OCI-LY7 (cell line): Measurements from ENCODE around the gene TMCC1. TPM values are rescaled to one million over a fixed set of nuclear protein-coding genes. Genes with fewer than 3 reads are reported as not detected.

Source experiments
- BruUV-seq: library from RNA; stranded (reverse); fragments of 400-500 nt; replicated peaks from 2 replicates; lab custom pipeline; 2021; lab: Mats Ljungman, UMichigan
- CTCF ChIA-PET: fragments of 300-600 bp; sonication (Branson Sonifier 250); formaldehyde crosslinking; loops from one replicate; lab custom pipeline; 2022; ENCODE audit warnings: antibody characterized with exemption; ENCODE audit not compliant: unreplicated experiment; lab: Charles Lee
- POLR2A ChIA-PET: fragments of 300-600 bp; sonication (Branson Sonifier 250); formaldehyde crosslinking; loops from one replicate; lab custom pipeline; 2022; ENCODE audit warnings: antibody characterized with exemption; lab: Charles Lee
- DNase-seq: peaks from one replicate; pipeline ENCODE4 v3.0.0-alpha.2; 2015; ENCODE audit warnings: low spot score
- H2AFZ ChIP-seq: fragments of 200-600 bp; sonication (generic), shearing (Covaris generic); 2 replicates; pipeline ENCODE4 v1.6.1; 2014; ENCODE audit warnings: mild to moderate bottlenecking, antibody characterized with exemption, low read length, moderate library complexity
- H3K27ac ChIP-seq: fragments of 200-600 bp; sonication (generic); 2 replicates; pipeline ENCODE4 v1.5.1; 2014; ENCODE audit warnings: mixed run types, low read depth, mild to moderate bottlenecking, moderate library complexity, low read length, inconsistent platforms; ENCODE audit not compliant: poor library complexity, severe bottlenecking
- H3K36me3 ChIP-seq: fragments of 200-600 bp; sonication (generic); 2 replicates; pipeline ENCODE4 v1.6.1; 2014; ENCODE audit warnings: mild to moderate bottlenecking, antibody characterized with exemption, low read length, moderate library complexity, mixed read lengths; ENCODE audit not compliant: insufficient read depth
- H3K4me1 ChIP-seq: fragments of 200-600 bp; sonication (generic); 2 replicates; pipeline ENCODE4 v1.5.1; 2014; ENCODE audit warnings: mild to moderate bottlenecking, low read length; ENCODE audit not compliant: insufficient read depth, poor library complexity, severe bottlenecking
- H3K4me2 ChIP-seq: fragments of 200-600 bp; sonication (generic); 2 replicates; pipeline ENCODE4 v1.6.1; 2014; ENCODE audit warnings: mild to moderate bottlenecking, low read length
- H3K4me3 ChIP-seq: fragments of 200-600 bp; sonication (generic); 2 replicates; pipeline ENCODE4 v1.5.1; 2014; ENCODE audit warnings: mild to moderate bottlenecking, low read depth, low read length; ENCODE audit not compliant: poor library complexity, severe bottlenecking
- H3K79me2 ChIP-seq: fragments of 200-600 bp; sonication (generic); 2 replicates; pipeline ENCODE4 v1.6.1; 2016; ENCODE audit warnings: low read depth, mild to moderate bottlenecking, low read length, moderate library complexity, mixed read lengths; ENCODE audit not compliant: insufficient read depth
- H3K9me2 ChIP-seq: fragments of 200-600 bp; sonication (generic); 2 replicates; pipeline ENCODE4 v1.6.1; 2016; ENCODE audit warnings: mild to moderate bottlenecking, low read length, mixed read lengths; ENCODE audit not compliant: insufficient read depth
- H3K9me3 ChIP-seq: fragments of 200-600 bp; sonication (generic); 2 replicates; pipeline ENCODE4 v1.6.1; 2014; ENCODE audit warnings: mild to moderate bottlenecking, mixed run types, low read length, mixed read lengths
- H4K20me1 ChIP-seq: fragments of 200-600 bp; sonication (generic); 2 replicates; pipeline ENCODE4 v1.6.1; 2014; ENCODE audit warnings: mild to moderate bottlenecking, antibody characterized with exemption, low read length, moderate library complexity, mixed read lengths; ENCODE audit not compliant: insufficient read depth
- EZH2phosphoT487 ChIP-seq: fragments of 200-600 bp; sonication (generic); IDR thresholded peaks from 2 replicates; pipeline ENCODE4 v1.6.1; 2018; ENCODE audit warnings: low read depth, borderline replicate concordance, mild to moderate bottlenecking, mixed run types, antibody characterized with exemption, low read length, moderate library complexity, mixed read lengths
- intact Hi-C: fragments of 100-400 bp; cut with micrococcal nuclease; formaldehyde crosslinking; loops from one replicate; pipeline ENCODE4 v1.10.0; 2022; ENCODE audit not compliant: unreplicated experiment
- total RNA-seq, 2 experiments: library from RNA; depleted of rRNA in 1 of 2; stranded (reverse); fragments of >200 nt in 1 of 2; shearing (Covaris generic) in 1 of 2; gene quantifications; 2 replicates each; pipeline ENCODE4 v1.2.3, GENCODE V29; 2014 to 2022
- TF ChIP-seq, protein P1 (sequence below): fragments of 200-600 bp; sonication (generic); conservative IDR thresholded peaks from 2 replicates; pipeline ENCODE4 v1.5.1; 2014; ENCODE audit warnings: mild to moderate bottlenecking, antibody characterized with exemption, low read length, moderate library complexity, mixed read lengths

Gene TMCC1
- total RNA-seq, 2 experiments from 2014 or later: 31.7 to 38.8 TPM

DNA sequence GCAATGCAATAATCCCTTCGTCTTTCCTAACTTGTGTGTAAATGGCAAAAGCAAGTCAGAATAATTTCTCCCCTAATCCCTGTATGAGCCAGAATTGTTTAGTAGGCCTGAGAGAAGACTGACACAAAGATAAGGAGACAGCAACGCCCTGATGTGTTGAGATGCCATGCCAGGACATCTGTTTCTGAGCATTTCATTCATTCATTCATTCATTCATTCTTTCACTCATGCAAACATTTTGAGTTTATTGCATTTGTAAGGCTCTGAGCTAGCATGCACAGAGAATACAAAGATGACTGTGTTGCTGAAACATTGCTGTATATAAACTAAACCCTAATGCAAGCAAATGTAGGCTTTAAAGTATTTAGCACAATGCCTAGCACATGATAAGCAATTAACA lies 127.4 kb downstream of the TMCC1 start:
- BruUV-seq: no TSS peak
- Histone ChIP-seq H3K9me2 (no peaks in the 10 kb centered on the region), H3K4me3 (no peak overlapping the region), H3K4me1 (no peaks in the 10 kb centered on the region), H3K36me3 (no peaks in the 10 kb centered on the region), H3K4me2 (no peak overlapping the region), H4K20me1 (peaks cover 5% of the 10 kb centered on the region; the same call in 1 of the 2 replicates), H2AFZ (no peak overlapping the region), H3K9me3 (no peaks in the 10 kb centered on the region), H3K79me2 (no peaks in the 10 kb centered on the region), H3K27ac (no peak overlapping the region)
- intact Hi-C loops: no loop called here
- ChIA-PET CTCF (no interaction called here), POLR2A (interaction anchor here (0.6 to 1.0 kb wide), 6 partner anchors 16 to 1034 kb away, joined by 3 to 5 read pairs (median 4); no protein-coding TSS in a partner anchor)
- TF ChIP-seq, protein P1, sequence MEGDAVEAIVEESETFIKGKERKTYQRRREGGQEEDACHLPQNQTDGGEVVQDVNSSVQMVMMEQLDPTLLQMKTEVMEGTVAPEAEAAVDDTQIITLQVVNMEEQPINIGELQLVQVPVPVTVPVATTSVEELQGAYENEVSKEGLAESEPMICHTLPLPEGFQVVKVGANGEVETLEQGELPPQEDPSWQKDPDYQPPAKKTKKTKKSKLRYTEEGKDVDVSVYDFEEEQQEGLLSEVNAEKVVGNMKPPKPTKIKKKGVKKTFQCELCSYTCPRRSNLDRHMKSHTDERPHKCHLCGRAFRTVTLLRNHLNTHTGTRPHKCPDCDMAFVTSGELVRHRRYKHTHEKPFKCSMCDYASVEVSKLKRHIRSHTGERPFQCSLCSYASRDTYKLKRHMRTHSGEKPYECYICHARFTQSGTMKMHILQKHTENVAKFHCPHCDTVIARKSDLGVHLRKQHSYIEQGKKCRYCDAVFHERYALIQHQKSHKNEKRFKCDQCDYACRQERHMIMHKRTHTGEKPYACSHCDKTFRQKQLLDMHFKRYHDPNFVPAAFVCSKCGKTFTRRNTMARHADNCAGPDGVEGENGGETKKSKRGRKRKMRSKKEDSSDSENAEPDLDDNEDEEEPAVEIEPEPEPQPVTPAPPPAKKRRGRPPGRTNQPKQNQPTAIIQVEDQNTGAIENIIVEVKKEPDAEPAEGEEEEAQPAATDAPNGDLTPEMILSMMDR: no peak
- TF ChIP-seq EZH2phosphoT487: no peak
- DNase-seq: no peak

DNA sequence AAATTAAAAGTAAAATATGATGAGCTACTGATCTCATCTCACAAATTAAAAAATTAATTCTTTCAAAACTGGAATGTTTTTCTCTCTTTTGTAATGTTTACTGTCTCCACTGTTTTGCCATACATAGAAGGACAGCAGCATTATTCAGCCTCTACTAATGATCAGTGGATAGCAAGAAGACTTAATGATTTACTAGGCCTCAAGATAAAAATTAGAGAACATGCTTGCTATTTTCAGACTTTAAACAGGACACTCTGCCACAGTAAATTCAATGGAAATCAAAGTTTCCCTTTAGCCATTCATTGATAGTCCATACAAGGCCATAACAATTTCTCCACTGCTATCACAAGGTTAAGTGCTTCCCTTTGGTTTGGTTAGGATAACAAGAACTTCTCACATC lies 129.4 kb downstream of the TMCC1 start:
- Histone ChIP-seq H3K27ac (no peak overlapping the region), H3K4me1 (no peaks in the 10 kb centered on the region), H3K9me2 (no peaks in the 10 kb centered on the region), H2AFZ (no peak overlapping the region), H3K9me3 (no peaks in the 10 kb centered on the region), H4K20me1 (peaks cover 5% of the 10 kb centered on the region; the same call in 1 of the 2 replicates), H3K4me2 (no peak overlapping the region), H3K79me2 (no peaks in the 10 kb centered on the region), H3K4me3 (no peak overlapping the region), H3K36me3 (no peaks in the 10 kb centered on the region)
- ChIA-PET CTCF (no interaction called here), POLR2A (interaction anchor here (0.6 to 1.0 kb wide), 3 partner anchors 10 to 1233 kb away, joined by 3 read pairs; no protein-coding TSS in a partner anchor)
- intact Hi-C loops: no loop called here
- TF ChIP-seq, protein P1: no peak
- TF ChIP-seq EZH2phosphoT487: no peak
- no TSS peak for BruUV-seq
- no peak for DNase-seq

DNA sequence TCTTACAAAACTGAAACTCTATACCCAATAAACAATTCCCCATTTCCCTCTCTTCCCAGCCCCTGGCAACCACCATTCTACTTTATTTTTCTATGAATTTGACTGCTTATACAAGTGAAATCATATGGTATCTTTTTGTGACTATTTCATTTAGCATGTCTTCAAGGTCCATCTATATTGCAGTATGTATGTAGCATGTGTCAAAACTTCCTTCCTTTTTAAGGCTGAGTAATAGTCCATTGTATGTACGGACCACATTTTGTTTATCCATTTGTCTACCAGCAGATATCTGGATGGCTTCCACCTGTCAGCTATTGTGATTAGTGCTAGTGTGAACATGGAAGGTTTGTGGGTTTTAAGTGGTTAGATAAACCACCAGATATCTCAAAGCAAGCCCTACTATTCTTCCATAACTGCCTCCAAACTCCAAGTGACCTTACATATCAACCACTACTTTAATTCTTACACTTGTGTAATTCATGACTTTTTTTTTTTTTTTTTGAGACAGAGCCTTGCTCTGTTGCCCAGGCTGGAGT lies 134.7 kb downstream of the TMCC1 start:
- TF ChIP-seq, protein P1: no peak
- no peak for TF ChIP-seq EZH2phosphoT487
- Histone ChIP-seq H4K20me1 (no peaks in the 10 kb centered on the region), H3K4me3 (no peak overlapping the region), H3K9me2 (no peaks in the 10 kb centered on the region), H3K4me1 (no peaks in the 10 kb centered on the region), H3K9me3 (peaks cover 2% of the 10 kb centered on the region; the same call in 1 of the 2 replicates), H3K36me3 (peaks cover 5% of the 10 kb centered on the region; the same call in 1 of the 2 replicates), H3K79me2 (peaks cover 6% of the 10 kb centered on the region; the same call in 1 of the 2 replicates), H3K27ac (no peak overlapping the region), H3K4me2 (no peak overlapping the region), H2AFZ (no peak overlapping the region)
- CTCF ChIA-PET: no interaction called here
- intact Hi-C loops: no loop called here
- no TSS peak for BruUV-seq
- no peak for DNase-seq
- POLR2A ChIA-PET: interaction anchor here (1.2 kb wide), 1 partner anchor 12 kb away, joined by 3 read pairs; no protein-coding TSS in a partner anchor
